ENCODE measurements around the gene SHC1. TPM values are rescaled to one million over a fixed set of nuclear protein-coding genes. Genes with fewer than 3 reads are reported as not detected.
A peak's percentile ranks its signal among the peaks of the same experiment; 100 is the strongest.

The SHC1 gene
- total RNA-seq, 2 donors from 2014 or later = 69.5 to 80.5 TPM

GRCh38 chr1:154937085-154937987 is 33.2 kb downstream of the SHC1 start:
- H3K36me3 ChIP-seq = no peaks in the 10 kb centered on the region
- H3K27ac ChIP-seq = peak overlapping the region; percentile 97
- peak; percentile 92 for DNase-seq (ENCODE audit: low spot score)
- TF ChIP-seq CTCF (IDR thresholded peaks at IDR 0.05) = peak in 1 of 2 donors; percentile 29
- peaks cover 0 to 55% of the 10 kb centered on the region in 2 donors for H3K4me1 ChIP-seq
- peak overlapping the region; percentile 55 to 66 for H3K4me3 ChIP-seq
- H3K27me3 ChIP-seq = no peaks in the 10 kb centered on the region
- H3K9me3 ChIP-seq = no peaks in the 10 kb centered on the region

- no peaks in the 10 kb centered on the region for H3K36me3 ChIP-seq
- peak within 1 kb of the TSS; percentile 97 for H3K27ac ChIP-seq
- peaks cover 0 to 48% of the 10 kb centered on the region in 2 donors for H3K4me1 ChIP-seq
These were observed 33.9 kb downstream of the SHC1 start, which contains the start of gene PMVK for GRCh38 chr1:154936555-154937084. Gene PMVK, minus strand, starts transcription at chr1:154936719. Its CDS starts 34 bp downstream, at chr1:154936685.

GRCh38 chr1:154935749-154936554 is 34.6 kb downstream of the SHC1 start:
- peak overlapping the region; percentile 97 for H3K27ac ChIP-seq
- no peak for TF ChIP-seq CTCF (IDR thresholded peaks at IDR 0.05)
- peaks cover 0 to 41% of the 10 kb centered on the region in 2 donors for H3K4me1 ChIP-seq
- no peaks in the 10 kb centered on the region for H3K27me3 ChIP-seq
- peak overlapping the region; percentile 55 to 66 for H3K4me3 ChIP-seq
- H3K9me3 ChIP-seq = no peaks in the 10 kb centered on the region
- H3K36me3 ChIP-seq = no peaks in the 10 kb centered on the region
- no peak for DNase-seq (ENCODE audit: low spot score)

More at GRCh38 chr1:154936555-154937084, 33.9 kb downstream of the SHC1 start, which contains the start of gene PMVK:
- Histone ChIP-seq H3K9me3 (no peaks in the 10 kb centered on the region), H3K4me3 (peak within 1 kb of the TSS; percentile 55 to 66), H3K27me3 (no peaks in the 10 kb centered on the region)
- TF ChIP-seq CTCF (IDR thresholded peaks at IDR 0.05) = peak in 1 of 2 donors; percentile 63
- peak; percentile 98 for DNase-seq (ENCODE audit: low spot score)

GRCh38 chr1:154934358-154934948 is 36.1 kb downstream of the SHC1 start:
- Histone ChIP-seq H3K4me1 (peaks cover 0 to 28% of the 10 kb centered on the region in 2 donors), H3K27ac (no peak overlapping the region), H3K27me3 (no peaks in the 10 kb centered on the region), H3K9me3 (no peaks in the 10 kb centered on the region), H3K4me3 (no peak overlapping the region), H3K36me3 (no peaks in the 10 kb centered on the region)
- no peak for TF ChIP-seq CTCF (IDR thresholded peaks at IDR 0.05)
- no peak for DNase-seq (ENCODE audit: low spot score)

- Histone ChIP-seq H3K27me3 (no peaks in the 10 kb centered on the region), H3K36me3 (no peaks in the 10 kb centered on the region), H3K4me3 (no peak overlapping the region), H3K27ac (no peak overlapping the region), H3K9me3 (no peaks in the 10 kb centered on the region), H3K4me1 (peaks cover 0 to 13% of the 10 kb centered on the region in 2 donors)
- no peak for DNase-seq (ENCODE audit: low spot score)
- no peak for TF ChIP-seq CTCF (IDR thresholded peaks at IDR 0.05)
These were observed 38.5 kb downstream of the SHC1 start for GRCh38 chr1:154931940-154932487.

Measured in right atrium auricular region (tissue), 2 donors.